ENCODE data around the gene GP9. TPM values are rescaled to one million over a fixed set of nuclear protein-coding genes. Genes with fewer than 3 reads are reported as not detected.
"Not testable (repeated sequence)": the region's sequence is repeated elsewhere in the genome, so short reads cannot be mapped to it uniquely, and the experiment has no call there.

GP9 gene
- total and polyA plus RNA-seq, 2 donors (not counting 1 experiment from before 2014, with no cell fraction given): not detected

DNA sequence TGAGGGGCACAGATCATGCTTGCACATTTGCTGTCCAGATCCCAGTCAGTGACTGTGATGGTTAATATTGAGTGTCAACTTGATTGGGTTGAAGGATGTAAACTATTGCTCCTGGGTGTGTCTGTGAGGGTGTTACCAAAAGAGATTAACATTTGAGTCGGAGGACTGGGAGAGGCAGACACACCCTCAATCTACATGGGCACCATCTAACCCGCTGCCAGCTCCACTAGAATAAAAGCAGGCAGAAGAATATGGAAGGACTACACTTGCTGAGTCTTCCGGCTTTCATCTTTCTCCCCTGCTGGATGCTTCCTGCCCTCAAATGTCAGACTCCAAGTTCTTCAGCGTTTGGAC is 5.1 kb downstream of the GP9 start:
- no peak overlapping the region for H3K9ac ChIP-seq (ENCODE audit: insufficient read depth, low read length)
- TF ChIP-seq EZH2 (IDR thresholded peaks at IDR 0.05; ENCODE audit: low read length, missing control alignments): no peak
- TF ChIP-seq, protein P1, sequence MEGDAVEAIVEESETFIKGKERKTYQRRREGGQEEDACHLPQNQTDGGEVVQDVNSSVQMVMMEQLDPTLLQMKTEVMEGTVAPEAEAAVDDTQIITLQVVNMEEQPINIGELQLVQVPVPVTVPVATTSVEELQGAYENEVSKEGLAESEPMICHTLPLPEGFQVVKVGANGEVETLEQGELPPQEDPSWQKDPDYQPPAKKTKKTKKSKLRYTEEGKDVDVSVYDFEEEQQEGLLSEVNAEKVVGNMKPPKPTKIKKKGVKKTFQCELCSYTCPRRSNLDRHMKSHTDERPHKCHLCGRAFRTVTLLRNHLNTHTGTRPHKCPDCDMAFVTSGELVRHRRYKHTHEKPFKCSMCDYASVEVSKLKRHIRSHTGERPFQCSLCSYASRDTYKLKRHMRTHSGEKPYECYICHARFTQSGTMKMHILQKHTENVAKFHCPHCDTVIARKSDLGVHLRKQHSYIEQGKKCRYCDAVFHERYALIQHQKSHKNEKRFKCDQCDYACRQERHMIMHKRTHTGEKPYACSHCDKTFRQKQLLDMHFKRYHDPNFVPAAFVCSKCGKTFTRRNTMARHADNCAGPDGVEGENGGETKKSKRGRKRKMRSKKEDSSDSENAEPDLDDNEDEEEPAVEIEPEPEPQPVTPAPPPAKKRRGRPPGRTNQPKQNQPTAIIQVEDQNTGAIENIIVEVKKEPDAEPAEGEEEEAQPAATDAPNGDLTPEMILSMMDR (conservative IDR thresholded peaks at IDR 0.05 in 1 of 2, IDR thresholded peaks at IDR 0.05 in 1 of 2; ENCODE audit: low read depth in 1 of 2, low read length in 2 of 2): no peak
- no peaks in the 10 kb centered on the region for H3K9me3 ChIP-seq (ENCODE audit: control insufficient read depth, insufficient read depth, low read depth, low read length)
- H3K4me3 ChIP-seq (replicated peaks in 1 of 4; ENCODE audit: control extremely low read depth in 1 of 4, insufficient read depth in 1 of 4, low read depth in 3 of 4, low read length in 4 of 4): no peak overlapping the region
- no peaks in the 10 kb centered on the region for H3K4me1 ChIP-seq (ENCODE audit: control insufficient read depth, extremely low read depth, insufficient read depth, low read length)
- H3K4me2 ChIP-seq (ENCODE audit: extremely low read depth, insufficient read depth, low read length): no peak overlapping the region
- no peaks in the 10 kb centered on the region for H3K79me2 ChIP-seq (ENCODE audit: control insufficient read depth, insufficient read depth, low read length)
- DNase-seq (ENCODE audit: low read depth in 2 of 2): no peak
- no peaks in the 10 kb centered on the region for H3K36me3 ChIP-seq (ENCODE audit: control insufficient read depth, insufficient read depth, low read length)
- no peak overlapping the region for H3K27ac ChIP-seq (ENCODE audit: insufficient read depth, low read length)
- H2AFZ ChIP-seq (ENCODE audit: low read length): no peak overlapping the region
- H4K20me1 ChIP-seq (ENCODE audit: control insufficient read depth, extremely low read depth, insufficient read depth, low read length): no peaks in the 10 kb centered on the region
- peaks cover 8% of the 10 kb centered on the region for H3K27me3 ChIP-seq (ENCODE audit: control insufficient read depth, insufficient read depth, low read length)

DNA sequence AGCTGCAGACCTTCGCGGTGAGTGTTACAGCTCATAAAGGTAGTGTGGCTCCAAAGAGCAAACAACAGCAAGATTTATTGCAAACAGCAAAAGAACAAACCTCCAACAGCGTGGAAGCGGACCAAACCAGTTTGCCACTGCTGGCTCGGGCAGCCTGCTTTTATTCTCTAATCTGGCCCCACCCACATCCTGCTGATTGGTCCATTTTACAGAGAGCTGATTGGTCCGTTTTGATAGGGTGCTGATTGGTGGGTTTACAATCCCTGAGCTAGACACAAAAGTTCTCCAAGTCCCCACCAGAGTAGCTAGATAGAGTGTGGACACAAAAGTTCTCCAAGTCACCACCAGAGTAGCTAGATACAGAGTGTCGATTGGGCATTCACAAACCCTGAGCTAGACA is 7.1 kb downstream of the GP9 start:
- H3K27ac ChIP-seq (ENCODE audit: insufficient read depth, low read length); DNase-seq (ENCODE audit: low read depth in 2 of 2); H3K27me3 ChIP-seq (ENCODE audit: control insufficient read depth, insufficient read depth, low read length); H4K20me1 ChIP-seq (ENCODE audit: control insufficient read depth, extremely low read depth, insufficient read depth, low read length); H3K4me1 ChIP-seq (ENCODE audit: control insufficient read depth, extremely low read depth, insufficient read depth, low read length); H3K36me3 ChIP-seq (ENCODE audit: control insufficient read depth, insufficient read depth, low read length); H2AFZ ChIP-seq (ENCODE audit: low read length); H3K9ac ChIP-seq (ENCODE audit: insufficient read depth, low read length); H3K4me3 ChIP-seq (replicated peaks in 1 of 4; ENCODE audit: control extremely low read depth in 1 of 4, insufficient read depth in 1 of 4, low read depth in 3 of 4, low read length in 4 of 4); H3K79me2 ChIP-seq (ENCODE audit: control insufficient read depth, insufficient read depth, low read length); H3K4me2 ChIP-seq (ENCODE audit: extremely low read depth, insufficient read depth, low read length); H3K9me3 ChIP-seq (ENCODE audit: control insufficient read depth, insufficient read depth, low read depth, low read length): not testable (repeated sequence)

DNA sequence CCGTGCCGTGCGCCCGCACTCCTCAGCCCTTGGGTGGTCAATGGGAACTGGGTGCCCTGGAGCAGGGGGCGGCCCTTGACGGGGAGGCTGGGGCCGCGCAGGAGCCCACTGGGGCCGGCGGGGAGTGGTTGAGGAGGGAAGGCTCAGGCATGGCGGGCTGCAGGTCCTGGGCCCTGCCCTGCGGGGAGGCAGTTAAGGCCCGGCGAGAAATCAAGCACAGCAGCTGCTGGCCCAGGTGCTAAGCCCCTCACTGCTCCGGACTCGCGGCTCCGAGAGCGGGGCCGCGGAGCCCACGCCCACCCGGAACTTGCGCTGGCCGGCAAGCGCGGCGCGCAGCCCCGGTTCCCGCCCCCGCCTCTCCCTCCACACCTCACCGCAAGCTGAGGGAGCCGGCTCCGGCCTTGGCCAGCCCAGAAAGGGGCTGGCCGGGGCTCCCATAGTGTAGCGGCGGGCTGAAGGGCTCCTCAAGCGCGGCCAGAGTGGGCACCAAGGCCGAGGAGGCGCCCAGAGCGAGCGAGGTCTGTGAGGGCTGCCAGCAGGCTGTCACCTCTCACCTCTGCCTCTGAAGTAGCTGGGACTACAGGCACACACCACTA is 7.8 kb downstream of the GP9 start:
- H3K4me2 ChIP-seq (ENCODE audit: extremely low read depth, insufficient read depth, low read length): no peak overlapping the region
- no peak overlapping the region for H3K27ac ChIP-seq (ENCODE audit: insufficient read depth, low read length)
- H3K27me3 ChIP-seq (ENCODE audit: control insufficient read depth, insufficient read depth, low read length): peaks cover 8% of the 10 kb centered on the region
- TF ChIP-seq, protein P1 (conservative IDR thresholded peaks at IDR 0.05 in 1 of 2, IDR thresholded peaks at IDR 0.05 in 1 of 2; ENCODE audit: low read depth in 1 of 2, low read length in 2 of 2): no peak
- no peaks in the 10 kb centered on the region for H4K20me1 ChIP-seq (ENCODE audit: control insufficient read depth, extremely low read depth, insufficient read depth, low read length)
- no peak overlapping the region for H2AFZ ChIP-seq (ENCODE audit: low read length)
- H3K9ac ChIP-seq (ENCODE audit: insufficient read depth, low read length): no peak overlapping the region
- peak overlapping the region in 1 of 4 experiments; percentile 36 for H3K4me3 ChIP-seq (replicated peaks in 1 of 4; ENCODE audit: control extremely low read depth in 1 of 4, insufficient read depth in 1 of 4, low read depth in 3 of 4, low read length in 4 of 4)
- no peaks in the 10 kb centered on the region for H3K9me3 ChIP-seq (ENCODE audit: control insufficient read depth, insufficient read depth, low read depth, low read length)
- peak in 1 of 2 donors; percentile 42 for DNase-seq (ENCODE audit: low read depth in 2 of 2)
- H3K4me1 ChIP-seq (ENCODE audit: control insufficient read depth, extremely low read depth, insufficient read depth, low read length): no peaks in the 10 kb centered on the region
- H3K79me2 ChIP-seq (ENCODE audit: control insufficient read depth, insufficient read depth, low read length): no peaks in the 10 kb centered on the region
- no peaks in the 10 kb centered on the region for H3K36me3 ChIP-seq (ENCODE audit: control insufficient read depth, insufficient read depth, low read length)

DNA sequence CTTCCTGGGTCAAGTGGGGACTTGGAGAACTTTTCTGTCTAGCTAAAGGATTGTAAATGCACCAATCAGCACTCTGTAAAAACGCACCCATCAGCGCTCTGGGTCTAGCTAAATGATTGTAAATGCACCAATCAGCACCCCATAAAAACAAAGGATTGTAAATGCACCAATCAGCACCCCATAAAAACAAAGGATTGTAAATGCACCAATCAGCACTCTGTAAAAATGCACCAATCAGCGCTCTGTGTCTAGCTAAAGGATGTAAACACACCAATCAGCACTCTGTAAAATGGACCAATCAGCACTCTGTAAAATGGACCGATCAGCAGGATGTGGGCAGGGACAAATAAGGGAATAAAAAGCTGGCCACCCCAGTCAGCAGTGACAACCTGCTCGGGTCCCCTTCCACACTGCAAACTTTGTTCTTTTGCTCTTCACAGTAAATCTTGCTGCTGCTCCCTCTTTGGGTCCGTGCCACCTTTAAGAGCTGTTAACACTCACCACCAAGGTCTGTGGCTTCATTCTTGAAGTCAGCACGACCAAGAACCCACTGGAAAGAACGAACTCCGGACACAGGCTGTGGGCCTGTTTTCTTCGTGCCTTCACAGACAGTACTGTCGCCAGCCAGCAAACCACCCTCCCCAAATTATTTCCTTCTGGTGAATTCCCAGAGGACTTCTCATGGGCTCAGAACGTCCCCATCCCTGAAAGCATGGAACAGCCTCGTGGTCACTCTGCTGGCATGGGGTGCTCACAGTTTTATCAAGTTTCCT is 8.9 kb downstream of the GP9 start:
- H2AFZ ChIP-seq (ENCODE audit: low read length); H3K9me3 ChIP-seq (ENCODE audit: control insufficient read depth, insufficient read depth, low read depth, low read length); H3K4me1 ChIP-seq (ENCODE audit: control insufficient read depth, extremely low read depth, insufficient read depth, low read length); DNase-seq (ENCODE audit: low read depth in 2 of 2); H3K4me2 ChIP-seq (ENCODE audit: extremely low read depth, insufficient read depth, low read length); H3K9ac ChIP-seq (ENCODE audit: insufficient read depth, low read length); H3K36me3 ChIP-seq (ENCODE audit: control insufficient read depth, insufficient read depth, low read length); H3K4me3 ChIP-seq (replicated peaks in 1 of 4; ENCODE audit: control extremely low read depth in 1 of 4, insufficient read depth in 1 of 4, low read depth in 3 of 4, low read length in 4 of 4); H4K20me1 ChIP-seq (ENCODE audit: control insufficient read depth, extremely low read depth, insufficient read depth, low read length); H3K79me2 ChIP-seq (ENCODE audit: control insufficient read depth, insufficient read depth, low read length); H3K27me3 ChIP-seq (ENCODE audit: control insufficient read depth, insufficient read depth, low read length); H3K27ac ChIP-seq (ENCODE audit: insufficient read depth, low read length): not testable (repeated sequence)

Data from fibroblast of lung (primary cell).